NCI-H82 (cell line): Measurements from ENCODE around the gene CNNM1.

ENCODE experiments used
- DNase-seq: peaks from one replicate; lab custom pipeline; 2025; lab: John Stamatoyannopoulos, UW

The CNNM1 gene

DNA sequence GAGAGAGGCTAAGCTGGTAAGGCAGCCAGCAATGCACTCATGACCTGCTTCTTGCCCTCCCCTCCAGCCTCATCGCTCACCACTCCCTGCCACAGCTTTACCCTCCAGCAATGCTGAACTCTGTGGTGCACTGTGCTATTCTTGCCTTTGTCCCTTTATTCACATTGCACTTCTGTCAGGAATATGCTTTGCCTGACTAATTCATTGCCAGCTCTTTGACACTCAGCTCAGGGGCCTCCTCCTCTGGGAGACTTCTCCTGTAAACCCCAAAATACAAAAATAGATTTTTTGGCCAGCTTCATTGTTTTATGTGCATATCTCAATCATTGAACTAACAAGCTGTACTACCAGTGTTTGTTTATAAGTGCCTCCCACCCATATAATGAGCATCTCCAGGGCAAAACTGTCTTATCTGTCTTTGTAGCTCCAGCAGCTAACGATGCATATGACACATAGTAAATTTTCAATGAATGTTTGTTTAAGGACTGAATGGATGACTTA lies 8.2 kb downstream of the CNNM1 start:
- DNase-seq, result no peak

DNA sequence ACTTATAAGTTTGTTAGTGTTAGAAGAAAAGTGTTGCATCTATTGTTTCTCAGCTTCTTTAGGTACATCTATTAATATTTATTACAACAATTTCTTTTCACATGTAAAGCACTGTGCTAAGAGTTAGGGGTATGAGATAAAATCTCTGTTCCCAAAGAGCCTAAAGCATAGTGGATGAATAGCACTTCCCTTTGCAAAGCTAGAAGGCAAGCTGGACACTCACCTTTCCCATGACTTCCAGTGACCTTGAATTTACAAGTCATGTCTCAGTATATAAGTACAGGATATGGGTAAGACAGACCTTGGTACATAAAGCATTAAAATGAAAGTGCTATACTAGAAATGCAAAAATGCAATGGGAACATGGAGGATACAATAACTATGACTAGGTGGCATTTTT lies 8.7 kb downstream of the CNNM1 start:
- no peak for DNase-seq

DNA sequence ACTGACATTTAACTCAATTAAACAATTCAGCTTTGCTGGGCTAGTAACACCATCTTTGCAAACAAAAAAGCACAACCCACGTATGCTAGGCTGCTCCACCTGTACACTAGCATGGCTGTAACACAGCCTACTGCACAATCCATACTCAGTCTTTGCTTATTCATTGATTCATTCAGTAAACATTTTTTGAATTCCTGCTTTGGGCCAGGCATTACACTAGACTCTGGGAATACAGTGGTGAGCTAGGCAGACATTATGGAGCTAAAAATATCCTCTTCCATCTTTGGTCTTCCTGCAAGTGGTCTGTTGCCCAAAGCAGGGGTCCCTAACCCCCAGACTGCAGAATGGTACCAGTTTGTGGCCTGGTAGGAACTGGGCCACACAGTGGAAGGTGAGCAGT lies 9.9 kb downstream of the CNNM1 start:
- DNase-seq, result no peak

DNA sequence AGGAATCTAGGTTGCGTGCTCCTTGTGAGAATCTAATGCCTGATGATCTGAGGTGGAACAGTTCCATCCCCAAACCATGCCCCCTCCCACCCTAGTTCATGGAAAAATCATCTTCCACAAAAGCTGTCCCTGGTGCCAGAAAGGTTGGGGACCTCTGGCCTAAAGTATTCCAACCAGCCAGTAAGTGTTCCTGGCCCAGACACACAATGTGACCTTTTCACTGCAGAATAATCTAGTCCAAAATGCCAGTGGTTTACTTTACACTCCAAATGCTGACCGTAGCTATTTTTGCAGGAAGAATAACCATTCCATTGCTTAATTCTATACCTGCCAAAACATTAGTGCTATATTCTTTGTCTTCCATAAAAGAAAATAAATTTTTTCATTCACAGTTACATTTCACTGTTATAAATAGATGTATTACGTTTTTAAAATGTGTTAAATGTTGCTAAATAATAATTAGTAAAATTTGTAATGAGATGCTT lies 10.4 kb downstream of the CNNM1 start:
- no peak for DNase-seq

DNA sequence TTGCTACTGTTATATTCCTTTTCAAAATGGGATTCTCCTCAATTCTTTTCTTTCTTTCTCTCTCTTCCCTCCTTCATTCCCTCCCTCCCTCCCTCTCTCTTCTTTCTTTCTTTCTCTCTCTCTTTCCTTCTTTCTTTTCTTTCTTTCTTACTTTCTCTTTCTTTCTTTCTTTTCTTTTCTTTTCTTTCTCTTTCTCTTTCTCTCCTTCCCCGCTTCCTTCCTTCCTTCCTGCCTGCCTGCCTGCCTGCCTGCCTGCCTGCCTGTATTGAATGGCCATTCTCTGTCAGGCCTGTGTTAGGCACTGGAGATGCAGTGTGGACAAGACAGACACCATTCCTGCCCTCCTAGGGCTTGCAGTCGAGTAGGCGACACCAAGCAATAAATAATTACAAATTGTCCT lies 11.5 kb downstream of the CNNM1 start:
- no peak for DNase-seq

DNA sequence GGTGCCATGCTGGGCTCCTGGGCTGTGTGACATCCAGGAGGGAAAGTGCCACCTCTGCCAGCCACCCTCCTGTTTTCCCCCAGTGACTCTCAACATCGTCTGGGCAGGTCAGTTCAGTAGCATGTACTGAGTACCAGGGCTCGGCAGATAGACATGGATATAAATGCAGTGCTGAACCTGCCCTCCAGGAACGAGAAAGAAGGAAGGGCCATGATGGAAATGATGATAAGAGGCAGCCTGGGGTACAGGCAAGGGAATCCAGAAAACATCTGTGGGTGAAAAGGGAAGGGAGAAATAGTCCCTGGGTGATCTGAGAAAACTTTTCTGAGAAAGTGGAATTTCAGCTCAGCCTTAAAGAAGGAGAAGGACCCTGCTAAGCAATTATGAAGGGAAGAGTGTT lies 12.1 kb downstream of the CNNM1 start:
- DNase-seq, result no peak

DNA sequence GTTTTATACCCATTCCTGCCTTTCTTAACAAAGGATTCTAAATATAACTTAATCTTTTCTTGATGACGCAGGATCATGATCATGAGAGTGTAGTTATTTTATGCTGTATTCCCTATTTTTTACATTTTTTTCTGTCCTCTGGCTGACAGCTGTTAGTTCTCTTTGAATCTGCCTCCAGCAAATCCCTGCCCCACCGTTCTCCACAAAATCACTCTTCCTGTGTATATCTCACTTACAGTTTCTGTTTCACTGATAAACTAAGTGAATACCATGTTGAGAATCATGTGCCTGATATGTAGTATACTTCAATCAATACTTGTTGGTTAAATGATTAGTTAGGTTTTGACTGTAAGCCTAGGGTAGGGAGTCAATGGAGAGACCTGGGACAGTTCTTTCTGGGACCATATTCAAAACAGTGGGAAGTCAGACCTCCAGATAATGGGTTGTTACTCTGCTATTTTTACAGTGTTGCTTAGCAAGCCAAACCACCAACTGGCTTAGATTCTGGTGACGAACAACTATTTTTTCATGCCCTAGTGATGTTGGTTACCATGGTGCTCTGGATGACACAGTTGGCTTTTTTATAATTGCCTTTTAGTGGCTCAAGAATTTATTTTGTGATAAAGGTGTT lies 12.8 kb downstream of the CNNM1 start:
- no peak for DNase-seq

DNA sequence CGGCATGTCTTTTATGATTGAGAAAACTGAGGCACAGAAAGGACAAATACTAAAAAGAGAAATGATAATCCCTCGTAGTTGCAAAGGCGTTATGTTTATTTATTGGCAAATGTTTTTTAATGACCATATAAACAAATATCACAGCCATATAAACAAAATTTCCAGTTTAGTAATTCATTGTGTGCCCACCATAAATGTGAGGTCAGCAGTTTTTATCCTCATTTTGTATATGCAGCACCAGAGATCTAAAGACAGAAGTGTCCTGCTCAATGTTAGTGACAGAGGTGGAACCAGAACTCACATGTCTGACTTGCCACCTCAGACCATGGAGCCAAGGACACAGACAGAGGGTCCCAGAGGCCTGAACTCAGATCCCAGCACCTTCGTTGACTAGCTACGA lies 14.1 kb downstream of the CNNM1 start:
- no peak for DNase-seq

DNA sequence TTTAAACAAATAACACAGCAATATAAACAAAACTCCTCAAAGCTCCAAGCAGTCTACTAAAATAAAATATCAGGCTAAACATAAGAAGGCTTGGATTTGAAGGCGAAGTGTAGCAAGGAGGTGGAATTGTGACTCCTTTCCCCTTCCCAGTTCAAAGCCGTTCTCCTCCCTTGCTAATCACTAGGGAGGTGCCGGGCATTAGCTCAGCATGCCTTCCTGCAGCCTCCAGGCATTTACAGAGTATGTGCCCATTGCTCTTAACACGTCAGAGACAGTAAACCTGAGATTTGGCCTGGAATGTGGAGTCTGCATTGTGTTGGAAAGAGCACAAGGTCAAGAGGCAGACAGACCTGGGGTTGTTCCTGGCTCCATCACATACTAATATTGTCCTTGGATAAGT lies 15.6 kb downstream of the CNNM1 start:
- no peak for DNase-seq

DNA sequence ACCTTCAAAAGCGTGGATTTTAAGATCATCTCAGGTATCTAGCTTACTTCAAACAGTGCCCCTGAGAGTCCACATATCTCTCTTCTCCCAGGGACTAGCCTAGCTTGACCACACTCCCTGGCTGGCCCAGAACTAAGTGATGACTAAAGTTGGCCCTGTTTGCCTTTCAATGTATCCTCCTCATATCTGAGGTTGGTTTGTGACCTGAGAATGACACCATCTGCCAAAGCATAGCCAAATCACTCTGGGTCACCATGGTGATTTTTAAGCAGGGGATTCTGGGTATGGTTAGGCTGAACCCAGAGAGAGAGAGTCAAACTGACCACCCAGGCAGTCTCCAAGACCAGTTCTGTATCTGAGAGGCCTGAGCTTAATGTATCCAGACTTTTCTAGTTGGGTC lies 16.2 kb downstream of the CNNM1 start:
- DNase-seq, result no peak

DNA sequence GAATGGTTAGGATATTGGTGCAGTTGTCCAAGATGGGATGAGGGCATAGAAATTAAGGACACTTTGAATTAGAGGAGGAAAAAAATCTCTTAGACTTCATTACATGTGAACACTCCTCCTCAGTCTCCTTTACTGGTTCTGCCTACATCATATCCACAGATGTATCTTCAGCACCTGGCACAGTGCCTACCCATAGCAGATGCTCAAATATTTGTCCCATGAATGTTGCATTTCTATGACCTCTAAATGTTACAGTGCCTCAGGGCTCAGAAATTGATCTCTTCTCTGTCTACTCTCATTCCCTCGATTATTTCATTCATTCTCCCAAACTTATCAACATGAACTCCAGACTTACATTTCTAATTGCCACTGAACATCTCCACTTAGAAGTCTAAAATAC lies 17.1 kb downstream of the CNNM1 start:
- DNase-seq, result no peak

DNA sequence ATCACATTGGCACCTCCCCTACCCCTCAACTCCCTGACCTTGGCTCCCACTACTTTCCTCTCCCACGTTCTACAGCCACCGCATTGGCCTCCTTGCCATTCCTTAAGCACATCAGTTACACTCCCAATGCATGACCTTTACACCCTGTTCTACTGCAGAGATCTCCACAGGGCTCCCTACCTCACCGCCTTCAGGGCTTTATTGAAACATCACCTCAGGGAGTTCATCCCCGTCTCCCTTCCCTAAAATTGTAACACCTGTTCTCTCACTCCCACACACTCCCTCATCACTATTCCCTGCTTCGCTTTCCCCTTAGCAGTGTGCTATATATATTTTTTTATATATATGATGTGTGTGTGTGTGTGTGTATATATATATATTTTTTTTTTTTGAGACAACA lies 18.5 kb downstream of the CNNM1 start:
- no peak for DNase-seq

DNA sequence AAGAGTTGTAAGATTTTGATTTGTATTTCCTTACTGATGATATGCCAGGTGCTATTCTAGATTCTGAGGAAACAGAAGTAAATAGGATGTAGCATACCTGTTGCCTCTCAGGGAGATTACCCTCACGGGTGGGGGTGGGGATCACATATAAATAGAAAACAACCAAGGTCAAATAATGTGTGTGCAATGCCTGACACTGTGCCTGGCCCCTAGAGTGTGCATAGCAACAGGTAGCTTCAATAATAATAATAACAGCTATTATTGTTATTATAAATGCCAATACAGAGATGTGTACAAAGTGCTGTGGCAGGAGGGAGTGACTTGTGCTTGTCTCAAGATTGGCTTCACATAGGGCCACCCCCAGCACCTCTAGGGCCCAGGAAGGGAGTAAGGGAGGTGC lies 24.0 kb downstream of the CNNM1 start:
- DNase-seq, result no peak

DNA sequence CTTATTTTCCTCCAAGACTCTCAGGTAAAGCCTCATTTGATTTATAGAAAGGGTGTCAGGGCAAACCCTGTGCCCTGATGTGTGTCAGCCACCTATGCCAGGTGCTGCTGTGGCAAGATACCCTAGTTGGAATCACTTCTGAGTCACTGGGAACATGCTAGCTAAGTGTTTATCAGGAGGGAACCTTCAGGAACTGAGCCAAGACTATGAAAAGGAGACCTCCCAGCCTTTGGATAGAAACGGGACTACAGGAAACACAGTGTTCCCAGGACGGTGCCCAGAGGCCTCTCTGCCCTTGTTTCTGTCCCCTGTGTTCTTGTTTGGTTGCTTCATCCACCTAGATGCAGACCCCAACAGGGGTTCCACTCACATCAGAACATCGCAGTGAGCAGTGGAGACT lies 28.5 kb downstream of the CNNM1 start:
- DNase-seq, result no peak

DNA sequence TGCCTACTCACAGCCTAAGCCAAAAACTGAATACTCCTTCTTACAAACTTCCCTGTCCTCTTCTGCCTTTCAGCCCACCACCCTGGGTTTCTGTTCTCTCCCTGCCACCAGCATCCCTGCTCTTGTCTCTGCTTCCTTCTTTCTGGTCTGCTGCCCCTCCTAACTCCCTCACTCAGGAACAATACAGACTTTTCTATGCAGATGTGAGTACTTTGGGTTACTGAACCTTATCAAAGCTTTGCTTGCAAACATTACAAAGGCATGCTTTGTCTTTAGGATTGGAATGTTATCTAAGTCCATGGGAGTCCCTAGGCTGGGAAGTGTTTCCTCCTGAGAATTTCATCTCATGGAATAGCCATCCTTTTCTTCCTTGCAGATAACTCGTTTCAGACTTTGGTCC lies 28.9 kb downstream of the CNNM1 start:
- DNase-seq, result no peak

DNA sequence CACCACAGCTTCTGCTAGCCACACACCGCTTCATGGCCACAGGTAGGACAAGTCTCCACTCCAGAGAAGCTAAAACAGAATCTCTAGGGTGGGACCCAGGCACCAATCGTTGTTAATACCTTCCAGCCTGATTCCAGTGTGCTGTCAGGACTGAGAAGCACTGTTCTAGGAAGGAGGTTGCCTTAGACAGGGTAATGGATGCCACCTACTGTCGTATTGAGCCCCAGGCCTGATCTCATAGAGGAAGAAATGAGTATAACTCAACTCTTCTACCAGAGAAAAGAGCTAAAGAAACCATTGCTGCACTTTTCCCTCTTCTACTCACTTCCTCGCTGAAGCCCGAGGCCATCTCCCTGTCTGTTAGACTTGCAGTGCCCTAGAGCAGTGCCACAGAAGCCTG lies 31.8 kb downstream of the CNNM1 start:
- DNase-seq, result no peak

DNA sequence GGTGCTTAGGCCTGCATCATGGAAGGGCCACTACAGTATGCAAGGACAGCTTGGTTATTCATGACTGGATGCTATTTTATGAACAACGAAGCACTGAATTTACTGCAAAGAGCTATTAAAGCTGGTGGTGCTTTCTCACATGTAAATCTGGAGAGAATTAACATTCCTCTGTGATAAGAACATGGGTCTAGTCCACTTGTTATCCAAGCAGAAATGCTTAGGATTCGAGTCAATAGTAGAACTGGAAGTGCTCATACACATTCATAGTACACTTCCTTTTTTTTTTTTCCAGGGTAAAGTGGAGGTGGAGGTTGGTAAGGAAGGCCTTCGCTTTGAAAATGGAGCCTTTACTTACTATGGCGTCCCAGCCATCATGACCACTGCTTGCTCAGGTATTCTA lies 35.0 kb downstream of the CNNM1 start:
- no peak for DNase-seq

DNA sequence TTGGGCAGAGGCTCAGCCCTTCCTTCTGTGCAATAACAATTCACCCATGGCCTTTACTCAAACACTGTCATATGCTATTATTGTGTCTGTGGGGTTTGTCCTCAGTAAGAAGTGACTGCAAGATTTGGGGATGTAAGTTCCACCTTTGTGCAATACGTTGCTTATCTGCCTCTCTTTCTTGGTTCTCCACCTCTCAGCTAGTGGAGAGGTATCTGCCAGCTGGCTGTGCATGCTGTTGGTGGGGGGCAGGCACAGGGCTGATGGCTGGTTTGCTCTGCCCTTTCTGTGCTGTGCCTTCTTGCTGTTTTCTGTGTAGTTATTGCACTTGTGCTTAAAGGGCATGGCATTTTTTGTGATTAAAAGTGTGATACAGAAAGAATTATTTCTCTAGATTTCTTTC lies 36.2 kb downstream of the CNNM1 start:
- no peak for DNase-seq

DNA sequence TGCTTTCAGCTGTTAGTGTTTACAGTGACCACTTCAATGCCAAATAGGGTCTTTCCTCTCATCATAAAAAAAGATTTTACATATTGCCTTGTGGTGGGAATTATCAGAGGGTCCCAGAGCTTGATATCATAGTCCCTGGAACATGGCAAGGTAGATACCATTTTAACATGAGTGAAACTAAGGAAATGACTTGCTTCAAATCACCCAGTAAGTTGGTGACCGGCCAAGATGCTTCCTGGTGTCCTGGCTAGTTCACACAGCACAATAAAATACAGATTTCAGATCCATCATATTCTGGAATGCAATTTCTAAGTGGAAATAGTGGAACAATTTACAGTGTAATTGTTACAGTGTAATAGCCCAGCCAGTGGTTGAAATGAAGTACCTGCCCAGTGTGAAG lies 36.6 kb downstream of the CNNM1 start:
- DNase-seq, result no peak

DNA sequence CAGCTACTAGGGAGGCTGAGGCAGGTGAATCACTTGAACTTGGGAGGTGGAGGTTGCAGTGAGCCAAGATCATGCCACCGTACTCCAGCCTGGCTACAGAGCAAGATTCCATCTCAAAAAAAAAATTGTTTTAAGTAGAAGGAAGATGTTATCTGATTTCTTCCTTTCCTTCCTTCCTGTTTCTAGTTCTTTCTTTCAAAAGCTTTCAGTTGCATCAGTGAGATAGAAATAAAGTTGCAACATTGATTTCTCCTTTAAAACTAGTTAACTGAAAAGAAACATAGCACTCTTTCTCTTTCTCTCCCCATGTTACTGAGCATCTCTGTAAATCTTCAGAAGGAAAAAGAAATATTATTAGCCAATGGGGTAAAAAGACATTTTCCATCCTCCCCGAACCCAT lies 37.5 kb downstream of the CNNM1 start:
- DNase-seq, result no peak

DNA sequence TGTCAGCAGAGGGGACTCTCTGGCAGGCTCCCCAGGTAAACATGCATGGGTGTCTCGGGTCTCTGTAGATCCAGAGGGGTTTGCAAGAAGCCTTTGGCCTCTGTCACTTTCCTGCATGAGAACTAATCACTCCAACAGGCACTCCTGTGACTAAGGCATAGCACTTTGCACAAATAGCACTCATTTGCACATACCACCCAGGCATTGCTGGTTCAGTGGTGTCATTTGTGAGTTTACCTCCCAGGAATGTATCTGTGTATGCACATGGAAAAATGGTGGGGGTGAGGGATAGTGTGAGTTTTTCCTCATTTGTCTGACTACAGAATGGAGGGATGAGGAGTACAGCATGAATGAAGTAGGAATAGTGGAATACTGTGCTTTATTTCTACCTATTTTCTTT lies 39.5 kb downstream of the CNNM1 start:
- no peak for DNase-seq

DNA sequence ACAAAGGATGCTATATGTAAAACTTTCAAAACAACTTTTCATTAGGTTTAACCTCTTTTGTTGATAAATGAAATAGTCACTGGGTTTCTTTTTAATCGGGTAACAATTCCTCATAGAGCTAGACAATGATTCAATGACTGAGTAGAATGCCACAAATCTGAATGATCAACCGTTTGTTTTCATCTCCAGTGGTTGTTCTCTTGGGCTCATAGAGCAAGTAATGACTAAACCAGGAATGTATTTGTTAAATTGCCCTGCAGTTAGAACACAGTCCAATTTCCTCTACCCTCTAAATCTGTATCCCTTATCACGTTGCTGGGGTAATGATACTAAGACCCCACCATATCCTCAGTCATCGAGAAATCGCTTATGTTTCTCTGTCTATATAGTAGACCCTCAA lies 40.0 kb downstream of the CNNM1 start:
- DNase-seq, result no peak

DNA sequence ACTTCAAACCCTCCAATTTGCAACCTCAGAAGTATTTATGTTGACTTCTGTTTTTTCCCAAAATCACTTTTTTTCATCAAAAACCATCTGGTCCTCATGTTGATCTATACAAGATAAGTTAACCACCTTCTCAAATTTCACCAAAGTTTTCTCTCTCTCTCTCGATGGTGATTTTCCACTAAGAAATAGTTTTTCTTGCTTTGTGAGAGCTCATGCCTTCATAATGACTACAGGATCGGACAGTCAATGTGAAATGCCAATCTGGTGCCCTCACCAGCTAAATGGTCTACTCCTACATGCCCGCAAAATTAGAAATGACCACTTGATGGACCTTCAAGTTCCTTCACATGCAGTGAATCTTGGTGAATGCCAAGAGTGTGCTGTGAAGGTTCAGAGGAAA lies 40.4 kb downstream of the CNNM1 start:
- no peak for DNase-seq

DNA sequence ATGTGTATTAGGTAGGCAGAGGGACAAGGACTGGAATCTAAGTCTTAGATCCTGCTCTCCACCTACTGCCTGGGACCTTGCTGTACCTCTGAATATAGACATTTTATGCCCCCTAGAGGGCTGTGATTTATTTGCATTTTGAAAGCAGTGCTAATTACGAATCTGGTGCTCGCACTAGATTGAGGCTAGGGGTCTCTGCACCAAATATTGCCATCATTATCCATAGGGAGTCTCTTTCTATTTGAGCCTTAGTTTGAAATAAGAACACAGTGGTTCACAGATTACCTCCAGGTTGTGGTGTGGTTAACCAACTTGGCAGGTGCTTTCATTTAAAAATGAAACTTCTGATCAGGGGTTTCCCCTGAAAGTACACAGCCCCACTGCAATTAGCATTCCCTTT lies 41.8 kb downstream of the CNNM1 start:
- DNase-seq, result peak; percentile 61
